GM12873 (cell line): ENCODE data around the gene MARK2.
A peak's percentile ranks its signal among the peaks of the same experiment; 100 is the strongest.

Experiments
- TF ChIP-seq, protein P1 (sequence below): IDR thresholded peaks from 2 replicates; pipeline ENCODE4 v1.5.1; 2012; ENCODE audit warnings: low read depth, mild to moderate bottlenecking, moderate library complexity, low read length, control low read depth; ENCODE audit not compliant: insufficient read depth; ENCODE audit errors: missing control alignments

The MARK2 gene

DNA sequence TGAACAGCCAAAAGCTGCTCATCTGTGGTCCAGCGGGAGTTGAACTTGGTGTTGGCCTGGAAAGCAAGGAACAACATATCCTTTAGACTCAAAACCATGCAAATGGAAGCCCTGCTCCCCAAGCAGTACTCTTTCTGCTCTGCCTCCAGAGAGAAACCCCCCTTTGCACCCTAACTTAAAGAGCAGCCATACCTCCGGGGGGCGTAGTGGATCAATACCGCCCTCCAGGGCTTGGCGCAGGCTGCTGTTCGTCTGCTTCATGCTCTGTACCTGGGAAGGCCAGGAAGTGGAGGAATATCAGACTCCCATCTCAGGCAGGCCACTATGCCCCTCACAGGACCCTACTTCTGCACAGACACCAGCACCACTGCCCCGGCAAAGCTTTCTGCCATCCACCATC lies 73.8 kb downstream of the MARK2 start:
- TF ChIP-seq, protein P1, sequence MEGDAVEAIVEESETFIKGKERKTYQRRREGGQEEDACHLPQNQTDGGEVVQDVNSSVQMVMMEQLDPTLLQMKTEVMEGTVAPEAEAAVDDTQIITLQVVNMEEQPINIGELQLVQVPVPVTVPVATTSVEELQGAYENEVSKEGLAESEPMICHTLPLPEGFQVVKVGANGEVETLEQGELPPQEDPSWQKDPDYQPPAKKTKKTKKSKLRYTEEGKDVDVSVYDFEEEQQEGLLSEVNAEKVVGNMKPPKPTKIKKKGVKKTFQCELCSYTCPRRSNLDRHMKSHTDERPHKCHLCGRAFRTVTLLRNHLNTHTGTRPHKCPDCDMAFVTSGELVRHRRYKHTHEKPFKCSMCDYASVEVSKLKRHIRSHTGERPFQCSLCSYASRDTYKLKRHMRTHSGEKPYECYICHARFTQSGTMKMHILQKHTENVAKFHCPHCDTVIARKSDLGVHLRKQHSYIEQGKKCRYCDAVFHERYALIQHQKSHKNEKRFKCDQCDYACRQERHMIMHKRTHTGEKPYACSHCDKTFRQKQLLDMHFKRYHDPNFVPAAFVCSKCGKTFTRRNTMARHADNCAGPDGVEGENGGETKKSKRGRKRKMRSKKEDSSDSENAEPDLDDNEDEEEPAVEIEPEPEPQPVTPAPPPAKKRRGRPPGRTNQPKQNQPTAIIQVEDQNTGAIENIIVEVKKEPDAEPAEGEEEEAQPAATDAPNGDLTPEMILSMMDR: no peak

DNA sequence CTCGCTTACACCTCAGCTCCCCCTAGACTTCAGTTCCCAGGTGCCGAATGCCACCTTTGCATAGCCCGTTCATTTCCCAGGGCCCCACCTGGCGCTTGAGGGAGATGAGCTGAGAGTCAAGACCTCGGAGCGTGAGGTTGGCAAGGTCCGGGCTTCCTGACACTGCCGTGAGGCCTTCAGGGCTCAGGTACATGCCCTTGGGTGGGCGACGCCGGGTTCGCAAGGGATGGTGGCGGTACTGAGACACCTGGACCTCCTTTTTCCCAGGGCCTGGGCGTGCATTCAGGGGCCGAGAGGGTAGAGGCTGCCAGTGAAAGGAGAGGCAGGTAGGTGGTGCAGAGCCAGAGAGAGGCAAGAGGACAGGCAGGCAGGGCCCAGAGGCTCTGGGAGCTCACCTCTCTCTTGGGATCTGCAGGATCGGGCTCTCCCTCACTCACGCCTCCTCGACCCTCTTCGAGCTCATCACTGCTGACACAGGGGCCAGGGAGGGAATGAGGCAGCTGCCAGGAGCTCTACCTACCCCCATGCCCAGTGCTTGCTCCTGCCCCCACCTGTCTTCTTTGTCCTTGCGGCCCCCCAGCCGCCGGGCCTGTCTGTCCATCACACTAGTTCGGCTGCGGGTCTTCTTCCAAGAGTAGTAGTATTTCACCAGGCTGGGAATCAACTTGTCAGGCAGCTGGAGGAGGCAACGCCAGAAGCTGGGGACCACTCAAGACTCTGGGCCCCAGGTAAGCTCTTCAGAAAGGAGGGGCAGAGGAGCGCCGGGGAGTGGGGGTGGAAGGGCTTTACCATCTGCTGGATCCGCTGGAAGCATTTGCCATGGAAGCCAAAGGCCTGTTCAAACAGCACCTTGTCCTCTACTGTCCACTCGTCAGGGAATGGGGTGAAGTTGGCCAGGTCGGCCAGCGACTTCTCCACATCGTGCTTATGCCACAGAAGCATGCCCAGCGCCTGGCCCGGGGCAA lies 75.2 kb downstream of the MARK2 start:
- TF ChIP-seq, protein P1: no peak

DNA sequence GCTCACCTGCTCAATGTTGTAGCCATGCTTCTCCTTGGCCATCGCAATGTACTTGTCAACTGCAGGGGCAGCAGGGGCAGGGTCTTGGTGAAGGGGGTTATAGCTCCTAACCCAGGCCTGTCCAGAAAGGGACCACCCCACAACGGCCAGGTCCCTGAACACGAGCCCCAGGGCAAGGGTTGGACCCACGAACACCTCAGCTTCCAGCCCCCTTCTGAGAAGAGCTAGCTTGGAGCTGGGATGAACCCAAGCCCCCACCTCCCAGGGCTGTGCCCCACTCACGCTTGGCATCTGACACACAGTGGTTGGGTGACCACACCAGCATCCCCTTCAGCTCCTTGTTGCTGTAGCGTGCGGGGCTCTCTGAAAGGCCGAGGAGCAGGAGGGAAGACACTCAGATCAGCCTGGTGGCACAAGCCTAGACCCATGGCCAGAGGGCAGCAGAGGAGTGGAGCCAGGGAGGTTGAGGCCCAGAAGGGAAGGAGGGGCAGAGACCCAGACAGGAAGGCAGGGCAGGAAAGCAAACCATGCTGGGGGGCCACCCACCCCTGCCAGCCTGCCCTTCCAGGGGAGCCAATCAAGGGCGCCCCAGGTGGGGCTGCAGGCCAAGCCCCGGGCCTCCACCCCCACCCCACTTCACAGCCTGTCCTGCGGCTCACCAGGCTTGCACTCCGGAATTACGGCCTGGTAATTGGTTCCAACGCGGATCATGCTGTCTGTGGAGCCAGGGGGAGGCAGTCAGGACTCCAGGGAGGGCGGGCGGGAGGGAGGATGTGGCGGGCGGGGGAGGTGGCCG lies 76.2 kb downstream of the MARK2 start:
- TF ChIP-seq, protein P1: no peak

DNA sequence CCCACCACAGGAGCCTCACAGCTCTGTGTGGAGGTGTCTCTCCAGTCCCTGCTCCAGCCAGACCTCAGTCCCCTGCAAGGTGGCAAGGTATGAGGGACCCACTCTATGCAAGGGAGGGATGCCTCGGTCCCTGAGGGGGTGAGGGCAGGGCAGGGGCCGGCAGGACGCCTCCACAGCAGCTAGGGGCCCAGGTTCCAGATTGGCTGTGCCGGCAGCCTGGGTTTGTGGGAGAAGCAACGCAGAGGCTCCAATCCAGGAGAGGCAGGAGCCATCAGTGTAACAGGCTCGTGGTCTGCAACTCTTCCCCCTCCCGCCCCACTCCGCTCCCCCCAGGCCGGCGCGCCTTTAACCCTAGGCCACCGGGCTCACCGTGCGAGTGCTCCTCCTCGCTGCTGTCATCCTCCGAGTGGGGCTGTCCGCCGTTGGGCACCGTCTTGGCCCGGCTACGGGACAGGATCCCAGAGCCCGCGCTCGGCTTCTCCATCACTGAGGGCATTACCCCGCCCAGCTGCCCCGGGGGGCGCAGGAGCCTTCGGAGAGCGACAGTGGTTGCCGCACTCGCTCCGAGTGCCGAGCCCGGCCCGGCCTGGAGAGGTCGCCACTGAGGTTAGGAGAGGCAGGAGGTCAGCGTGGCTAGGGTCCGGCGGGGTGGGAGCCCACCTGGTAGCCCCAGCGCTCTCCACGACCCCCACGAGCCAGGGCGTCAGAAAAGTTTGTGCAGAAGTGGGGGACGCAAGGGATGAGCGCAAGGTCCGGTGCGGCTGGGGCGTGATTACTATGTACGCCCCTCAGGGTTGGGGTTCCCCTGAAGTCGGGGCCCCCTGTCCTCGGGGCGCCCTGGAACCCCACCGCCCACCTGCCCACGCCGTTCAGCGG lies 77.3 kb downstream of the MARK2 start:
- TF ChIP-seq, protein P1: peak; percentile 65

DNA sequence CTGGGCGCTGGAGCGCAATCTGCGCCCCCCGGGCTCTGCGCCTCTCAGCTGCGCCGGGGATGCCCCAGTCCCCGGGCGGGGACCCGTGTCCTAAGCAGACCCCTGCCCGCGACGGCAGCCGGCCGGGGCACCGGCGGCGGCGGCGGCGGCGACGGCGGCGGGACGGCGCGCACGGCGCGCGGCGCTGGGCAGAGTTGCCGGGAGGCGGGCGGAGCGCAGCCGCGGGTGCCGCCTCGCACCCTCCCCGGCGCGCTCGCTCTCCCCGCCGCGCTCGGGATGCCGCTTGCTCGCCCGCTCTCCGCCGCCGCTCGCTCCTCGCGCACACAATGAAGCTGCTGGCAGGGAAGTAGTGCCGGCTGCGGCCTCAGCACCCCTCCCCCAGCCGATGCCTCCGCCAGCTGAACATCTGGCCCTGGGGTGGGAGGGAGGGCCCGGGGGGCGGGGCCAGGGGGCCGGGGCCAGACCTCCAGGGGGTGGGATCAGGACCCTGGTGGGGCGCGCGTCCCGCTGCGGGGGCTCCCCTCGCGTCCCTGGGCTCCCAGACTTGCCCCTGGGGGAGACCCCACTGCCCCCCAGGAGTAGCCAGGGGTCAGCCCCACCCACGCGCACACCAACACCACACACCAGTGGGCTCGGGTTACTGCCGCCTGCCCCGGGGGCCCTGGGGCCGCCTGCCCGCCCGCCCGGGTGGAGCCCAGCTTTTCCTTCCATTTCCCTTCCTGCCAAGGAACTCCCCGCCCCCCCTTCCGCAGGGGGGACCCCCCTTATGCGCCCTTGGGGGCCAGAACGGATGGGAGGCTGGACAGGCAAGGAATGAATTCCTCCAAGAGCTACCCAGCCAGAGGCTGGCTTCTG lies 78.2 kb downstream of the MARK2 start, which contains the start of gene RCOR2:
TSS of gene RCOR2 (minus strand) at position 328 of the 855 bp plus-strand sequence. CDS start 708 bp downstream, outside the sequence.
- TF ChIP-seq, protein P1: no peak

DNA sequence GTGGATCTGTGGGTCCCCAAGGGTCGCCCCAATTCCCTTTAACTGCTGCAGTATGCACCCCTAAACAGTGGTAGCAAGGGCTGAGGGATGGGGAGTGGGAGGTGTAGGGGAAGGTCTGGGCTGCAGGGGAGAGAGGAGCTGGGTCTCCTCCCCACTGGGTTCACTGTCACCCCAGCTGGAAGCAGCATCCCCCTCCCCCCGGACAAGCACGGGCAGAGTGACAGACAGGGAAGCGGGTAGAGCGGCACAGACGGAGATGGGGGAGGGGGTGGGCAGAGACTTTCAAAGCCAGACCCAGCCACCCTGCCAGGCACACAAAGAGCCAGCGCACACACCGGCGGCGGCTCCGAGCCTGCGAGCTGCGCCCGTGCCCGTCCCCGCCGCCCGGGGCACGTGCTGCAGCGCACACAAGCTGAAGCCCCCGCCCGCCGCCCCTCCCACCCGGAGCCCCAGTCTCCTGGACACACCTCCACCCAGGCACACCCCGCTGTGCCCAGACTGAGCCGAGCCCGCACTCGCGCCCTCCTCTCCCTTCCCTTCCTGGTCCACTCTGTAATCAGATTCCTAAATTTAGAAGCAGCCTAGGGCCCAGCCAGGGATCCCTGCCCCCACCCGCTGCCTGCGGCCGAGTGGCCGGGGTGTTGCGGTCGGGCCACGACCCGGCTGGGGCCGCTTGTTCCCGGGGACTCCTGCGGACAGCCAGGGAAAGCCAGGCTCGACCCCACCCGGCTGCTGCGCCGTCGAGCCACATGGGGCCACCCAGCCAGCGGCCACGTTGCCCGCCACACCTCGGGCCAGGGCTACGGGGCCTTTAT lies 79.0 kb downstream of the MARK2 start:
- TF ChIP-seq, protein P1: no peak
